Ovary (tissue), 9 donors: ENCODE measurements around the gene PYGO2. TPM values are rescaled to one million over a fixed set of nuclear protein-coding genes. Genes with fewer than 3 reads are reported as not detected.
A peak's percentile ranks its signal among the peaks of the same experiment; 100 is the strongest.

Source experiments
- DNase-seq, 5 donors: peaks; one replicate each; pipeline ENCODE4 v3.0.0-alpha.2; 2019 to 2020
- H3K27ac ChIP-seq, 2 donors: fragments of 200-600 bp; one replicate each; pipeline versions ENCODE4 v1.5.1 to v1.8.0; 2019 to 2022
- H3K27me3 ChIP-seq: fragments of 200-600 bp; one replicate; pipeline ENCODE4 v1.8.0; 2022
- H3K36me3 ChIP-seq: fragments of 200-600 bp; sonication (generic); one replicate; pipeline ENCODE4 v1.5.1; 2019
- H3K4me1 ChIP-seq: one replicate; pipeline ENCODE4 v1.8.1; 2013; ENCODE audit warnings: mild to moderate bottlenecking, moderate library complexity; ENCODE audit not compliant: insufficient read depth
- H3K4me3 ChIP-seq: fragments of 200-600 bp; sonication (generic); one replicate; pipeline ENCODE4 v1.5.1; 2017
- H3K9me3 ChIP-seq, 2 donors: fragments of 200-600 bp in 1 of 2; sonication (generic) in 1 of 2; one replicate each; pipeline versions ENCODE4 v1.5.1 to v1.8.1; 2013 to 2019; ENCODE audit warnings: mild to moderate bottlenecking in 1 of 2, moderate library complexity in 1 of 2
- EP300 ChIP-seq: sonication (generic); formaldehyde crosslinking; IDR thresholded peaks from one replicate; pipeline ENCODE4 v1.6.1; 2017; ENCODE audit warnings: antibody characterized with exemption
- POLR2A ChIP-seq: fragments of 450-650 bp; IDR thresholded peaks from one replicate; pipeline ENCODE4 v1.6.1; 2017; ENCODE audit warnings: antibody characterized with exemption, mild to moderate bottlenecking, moderate library complexity
- WGBS, 3 donors: extraction: QIAGEN DNeasy Blood & Tissue Kit in 1 of 3; methylation state at CpG; one replicate each; pipeline versions ENCODE4 v1.1.5 to v1.1.7; 2013 to 2017; 5-methylcytosine and 5-hydroxymethylcytosine counted together
- intact Hi-C, 4 donors: fragments of 100-400 bp; cut with DNase I; formaldehyde crosslinking; loops; one replicate each; pipeline versions ENCODE4 v1.11.0 to v1.15.1; 2022 to 2023
- polyA plus RNA-seq, 2 donors: library from polyadenylated mRNA; stranded (reverse); fragments of 200-250 nt in 1 of 2; fragments of 350-450 nt in 1 of 2; fragmentation: Illumina TruSeq in 1 of 2; extraction: RNeasy Lipid Tissue Mini Kit (QIAGEN cat#74804) in 1 of 2; gene quantifications; one replicate each; pipeline ENCODE4 v1.2.3, GENCODE V29; 2013 to 2014
- total RNA-seq, 7 donors: library from RNA; depleted of rRNA in 2 of 7; stranded (reverse); fragments of >200 nt in 2 of 7; fragmentation: NEBNext Ultra II Directional in 3 of 7; extraction: Animal tissue kit (Norgen Biotek cat#: 25700) in 3 of 7; gene quantifications; one replicate each; pipeline versions ENCODE4 v1.1.0 to v1.2.4, GENCODE V29; 2016 to 2023
- TF ChIP-seq, protein P1 (sequence below), 3 donors: fragments of 450-650 bp in 2 of 3; fragments of 200-600 bp in 1 of 3; IDR thresholded peaks; one replicate each; pipeline versions ENCODE4 v1.5.1 to v1.8.0; 2016 to 2022; ENCODE audit warnings: antibody characterized with exemption in 3 of 3, mild to moderate bottlenecking in 1 of 3
- donor health status: DM: no; HTN: no; CAD: no; lungs with moderate emphysema.
- donor health status: DM: no; HTN: no; CAD: no.
- donor health status: Bipolar disorder and iron deficiency.
- donor health status: DM: yes; HTN: yes; CAD: no.
- donor health status: DM: no; HTN: no; CAD: no.
- donor health status: DM: yes; HTN: yes; CAD: no.

Gene PYGO2
- total and polyA plus RNA-seq, 9 donors = 17.2 to 53.0 (median 35.2) TPM

DNA sequence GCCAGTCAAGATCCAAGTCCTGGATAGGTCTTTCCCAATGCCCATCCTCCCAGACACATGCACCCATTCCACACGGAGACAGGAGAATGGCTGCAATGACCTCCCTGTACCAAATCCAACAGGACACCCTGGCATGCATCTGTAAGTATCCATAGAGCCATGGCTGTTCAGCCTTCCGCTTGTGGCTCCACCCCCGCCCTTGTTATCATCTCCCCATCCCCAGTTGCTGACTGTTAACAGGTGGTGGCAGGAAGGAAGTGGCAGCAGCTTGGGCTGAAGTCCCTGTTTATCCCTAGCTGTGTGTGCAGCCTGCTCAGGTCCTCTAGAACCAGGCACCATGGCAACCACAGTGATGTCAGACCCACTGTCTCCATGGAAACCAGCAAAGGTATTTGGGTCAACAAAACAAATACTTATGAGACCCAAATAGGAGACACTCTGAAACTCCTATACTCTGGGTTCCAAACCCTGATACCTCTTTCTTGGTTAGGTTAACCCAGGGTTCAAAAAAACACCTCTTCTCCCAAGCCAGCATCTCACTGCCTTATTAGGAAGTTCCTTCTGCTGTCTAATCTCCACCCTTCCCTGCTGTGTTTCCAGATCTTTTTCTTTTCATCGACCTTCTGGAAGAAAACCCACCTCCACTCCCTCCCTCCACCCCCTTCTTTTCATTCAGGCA, 6.4 kb downstream of the PYGO2 start:
- Histone ChIP-seq H3K4me3 (peak overlapping the region; percentile 57), H3K36me3 (no peaks in the 10 kb centered on the region), H3K4me1 (peaks cover 41% of the 10 kb centered on the region), H3K27ac (peak overlapping the region; percentile 52 to 78), H3K27me3 (no peaks in the 10 kb centered on the region), H3K9me3 (no peaks in the 10 kb centered on the region)
- intact Hi-C loops = loop anchor here in 3 of 4 donors (5.0 kb wide), 2 partner anchors 47 to 107 kb away; partner anchors contain the start of genes EFNA4 (in 2 of the 3) and ZBTB7B (in 1 of the 3)
- TF ChIP-seq, protein P1, sequence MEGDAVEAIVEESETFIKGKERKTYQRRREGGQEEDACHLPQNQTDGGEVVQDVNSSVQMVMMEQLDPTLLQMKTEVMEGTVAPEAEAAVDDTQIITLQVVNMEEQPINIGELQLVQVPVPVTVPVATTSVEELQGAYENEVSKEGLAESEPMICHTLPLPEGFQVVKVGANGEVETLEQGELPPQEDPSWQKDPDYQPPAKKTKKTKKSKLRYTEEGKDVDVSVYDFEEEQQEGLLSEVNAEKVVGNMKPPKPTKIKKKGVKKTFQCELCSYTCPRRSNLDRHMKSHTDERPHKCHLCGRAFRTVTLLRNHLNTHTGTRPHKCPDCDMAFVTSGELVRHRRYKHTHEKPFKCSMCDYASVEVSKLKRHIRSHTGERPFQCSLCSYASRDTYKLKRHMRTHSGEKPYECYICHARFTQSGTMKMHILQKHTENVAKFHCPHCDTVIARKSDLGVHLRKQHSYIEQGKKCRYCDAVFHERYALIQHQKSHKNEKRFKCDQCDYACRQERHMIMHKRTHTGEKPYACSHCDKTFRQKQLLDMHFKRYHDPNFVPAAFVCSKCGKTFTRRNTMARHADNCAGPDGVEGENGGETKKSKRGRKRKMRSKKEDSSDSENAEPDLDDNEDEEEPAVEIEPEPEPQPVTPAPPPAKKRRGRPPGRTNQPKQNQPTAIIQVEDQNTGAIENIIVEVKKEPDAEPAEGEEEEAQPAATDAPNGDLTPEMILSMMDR (IDR thresholded peaks at IDR 0.05) = no peak
- TF ChIP-seq EP300 (no peak), POLR2A (peak; percentile 22)
- 1 to 7% (median 4%) methylated on average over 4 of the region's 4 CpGs for WGBS, 3 donors
- DNase-seq = peak in 4 of 5 donors; percentile 51 to 84 (median 58)

- H3K27ac ChIP-seq = peak overlapping the region in 1 of 2 donors; percentile 78
- H3K4me1 ChIP-seq = peaks cover 41% of the 10 kb centered on the region
- H3K4me3 ChIP-seq = no peak overlapping the region
- no peaks in the 10 kb centered on the region for H3K36me3 ChIP-seq
- intact Hi-C loops = loop anchor here in 1 of 4 donors (5.0 kb wide), 1 partner anchor 98 kb away; the partner anchor contains the start of gene ADAM15
- no peaks in the 10 kb centered on the region for H3K9me3 ChIP-seq
- WGBS, 3 donors = 53 to 57% (median 56%) methylated on average over 3 of the region's 3 CpGs
- no peak for DNase-seq
- H3K27me3 ChIP-seq = no peaks in the 10 kb centered on the region
- TF ChIP-seq, protein P1 (IDR thresholded peaks at IDR 0.05) = no peak
- no peak for TF ChIP-seq EP300
- no peak for TF ChIP-seq POLR2A
These were observed 7.0 kb downstream of the PYGO2 start for GRCh38 chr1:154954541-154954940.

DNA sequence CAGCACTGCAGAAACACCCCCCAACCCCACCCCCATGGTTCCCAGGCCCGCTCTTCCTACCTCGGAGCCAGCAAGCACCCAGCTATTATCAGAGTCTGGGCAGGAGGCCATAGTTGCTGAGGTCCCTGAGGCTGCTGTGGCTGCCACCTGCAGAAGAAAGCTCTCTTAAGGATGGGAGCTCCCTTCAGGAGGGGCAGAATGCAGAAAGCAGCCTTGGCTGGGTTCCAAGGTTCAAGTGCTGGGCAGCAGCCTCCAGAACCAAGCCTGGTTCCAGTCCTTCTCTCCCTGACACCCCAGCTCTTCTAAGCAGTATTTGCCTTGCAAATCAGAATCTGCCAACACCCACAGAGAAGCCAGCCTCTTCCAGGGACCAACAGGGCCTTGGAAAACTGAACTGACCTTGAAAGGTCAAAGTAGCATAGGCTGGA, 8.0 kb downstream of the PYGO2 start:
- Histone ChIP-seq H3K27ac (peak overlapping the region in 1 of 2 donors; percentile 16), H3K9me3 (no peaks in the 10 kb centered on the region), H3K4me3 (no peak overlapping the region), H3K27me3 (no peaks in the 10 kb centered on the region), H3K4me1 (peaks cover 41% of the 10 kb centered on the region), H3K36me3 (no peaks in the 10 kb centered on the region)
- intact Hi-C loops = loop anchor here in 1 of 4 donors (5.0 kb wide), 1 partner anchor 99 kb away; the partner anchor contains the start of gene ADAM15
- no peak for TF ChIP-seq POLR2A
- TF ChIP-seq, protein P1 (IDR thresholded peaks at IDR 0.05) = no peak
- no peak for TF ChIP-seq EP300
- peak in 1 of 5 donors; percentile 36 for DNase-seq
- WGBS, 3 donors = 52 to 80% (median 68%) methylated on average over 2 of the region's 2 CpGs

GRCh38 chr1:154952664-154953063, 8.9 kb downstream of the PYGO2 start:
- no peak for DNase-seq

More at GRCh38 chr1:154952664-154953063, 8.9 kb downstream of the PYGO2 start:
- H3K36me3 ChIP-seq = no peaks in the 10 kb centered on the region
- TF ChIP-seq, protein P1 (IDR thresholded peaks at IDR 0.05) = no peak
- TF ChIP-seq EP300 = no peak
- no peak for TF ChIP-seq POLR2A
- 35 to 59% (median 39%) methylated on average over 6 of the region's 6 CpGs for WGBS, 3 donors
- peaks cover 41% of the 10 kb centered on the region for H3K4me1 ChIP-seq
- no peaks in the 10 kb centered on the region for H3K27me3 ChIP-seq
- intact Hi-C loops = loop anchor here in 1 of 4 donors (5.0 kb wide), 1 partner anchor 100 kb away; the partner anchor contains the start of gene ADAM15
- peak overlapping the region in 1 of 2 donors; percentile 53 for H3K27ac ChIP-seq
- no peak overlapping the region for H3K4me3 ChIP-seq
- no peaks in the 10 kb centered on the region for H3K9me3 ChIP-seq
